Epithelial cell of esophagus (primary cell): ENCODE data around the gene TICRR.
A peak's percentile ranks its signal among the peaks of the same experiment; 100 is the strongest.

ENCODE experiments used
- DNase-seq: peaks from one replicate; pipeline ENCODE4 v3.0.0; 2010; ENCODE audit warnings: low read depth
- H3K4me3 ChIP-seq: 2 replicates; pipeline ENCODE4 v1.5.1; 2011; ENCODE audit warnings: mild to moderate bottlenecking, low read length, control low read depth
- TF ChIP-seq, protein P1 (sequence below): IDR thresholded peaks from 2 replicates; pipeline ENCODE4 v1.5.1; 2011; ENCODE audit warnings: low read depth, mild to moderate bottlenecking, low read length, control low read depth, inconsistent platforms; ENCODE audit not compliant: insufficient read depth; ENCODE audit errors: missing control alignments

The TICRR gene

DNA sequence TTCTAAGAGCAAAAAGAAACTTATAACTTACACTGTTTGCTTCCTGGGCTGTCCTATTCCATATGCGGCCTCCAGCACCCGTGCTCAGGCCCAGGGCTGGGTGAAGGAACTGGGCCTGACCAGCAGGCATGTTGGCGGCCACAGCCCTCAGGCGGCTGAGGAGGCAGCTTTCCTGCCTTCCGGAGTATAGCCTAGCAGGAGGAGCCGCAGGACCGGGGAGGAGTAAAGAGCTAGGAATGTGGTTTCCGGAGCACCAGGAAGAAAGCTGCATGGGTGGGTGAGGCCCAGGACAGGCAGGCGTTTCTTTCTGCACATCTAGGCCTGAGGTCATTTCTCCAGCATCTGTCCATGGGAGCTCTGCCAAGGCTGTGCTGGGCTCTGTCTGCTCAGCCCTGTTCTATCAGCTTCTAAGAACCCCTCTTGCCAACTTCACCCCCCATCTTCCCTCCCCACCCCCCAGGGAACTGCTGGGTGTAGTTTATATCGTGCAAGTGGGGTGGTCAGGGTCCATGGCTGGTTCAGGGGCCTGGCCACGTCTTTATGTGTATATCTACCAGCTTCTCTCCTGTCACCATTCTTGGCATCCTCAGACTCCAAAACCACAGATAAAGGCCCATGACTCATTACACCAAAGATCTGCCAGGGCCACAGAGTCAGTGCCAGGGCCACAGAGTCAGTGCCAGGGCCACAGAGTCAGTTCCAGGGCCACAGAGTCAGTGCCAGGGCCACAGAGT lies 87.8 kb downstream of the TICRR start:
- no peak overlapping the region for H3K4me3 ChIP-seq
- peak; percentile 81 for DNase-seq
- TF ChIP-seq, protein P1, sequence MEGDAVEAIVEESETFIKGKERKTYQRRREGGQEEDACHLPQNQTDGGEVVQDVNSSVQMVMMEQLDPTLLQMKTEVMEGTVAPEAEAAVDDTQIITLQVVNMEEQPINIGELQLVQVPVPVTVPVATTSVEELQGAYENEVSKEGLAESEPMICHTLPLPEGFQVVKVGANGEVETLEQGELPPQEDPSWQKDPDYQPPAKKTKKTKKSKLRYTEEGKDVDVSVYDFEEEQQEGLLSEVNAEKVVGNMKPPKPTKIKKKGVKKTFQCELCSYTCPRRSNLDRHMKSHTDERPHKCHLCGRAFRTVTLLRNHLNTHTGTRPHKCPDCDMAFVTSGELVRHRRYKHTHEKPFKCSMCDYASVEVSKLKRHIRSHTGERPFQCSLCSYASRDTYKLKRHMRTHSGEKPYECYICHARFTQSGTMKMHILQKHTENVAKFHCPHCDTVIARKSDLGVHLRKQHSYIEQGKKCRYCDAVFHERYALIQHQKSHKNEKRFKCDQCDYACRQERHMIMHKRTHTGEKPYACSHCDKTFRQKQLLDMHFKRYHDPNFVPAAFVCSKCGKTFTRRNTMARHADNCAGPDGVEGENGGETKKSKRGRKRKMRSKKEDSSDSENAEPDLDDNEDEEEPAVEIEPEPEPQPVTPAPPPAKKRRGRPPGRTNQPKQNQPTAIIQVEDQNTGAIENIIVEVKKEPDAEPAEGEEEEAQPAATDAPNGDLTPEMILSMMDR = no peak

DNA sequence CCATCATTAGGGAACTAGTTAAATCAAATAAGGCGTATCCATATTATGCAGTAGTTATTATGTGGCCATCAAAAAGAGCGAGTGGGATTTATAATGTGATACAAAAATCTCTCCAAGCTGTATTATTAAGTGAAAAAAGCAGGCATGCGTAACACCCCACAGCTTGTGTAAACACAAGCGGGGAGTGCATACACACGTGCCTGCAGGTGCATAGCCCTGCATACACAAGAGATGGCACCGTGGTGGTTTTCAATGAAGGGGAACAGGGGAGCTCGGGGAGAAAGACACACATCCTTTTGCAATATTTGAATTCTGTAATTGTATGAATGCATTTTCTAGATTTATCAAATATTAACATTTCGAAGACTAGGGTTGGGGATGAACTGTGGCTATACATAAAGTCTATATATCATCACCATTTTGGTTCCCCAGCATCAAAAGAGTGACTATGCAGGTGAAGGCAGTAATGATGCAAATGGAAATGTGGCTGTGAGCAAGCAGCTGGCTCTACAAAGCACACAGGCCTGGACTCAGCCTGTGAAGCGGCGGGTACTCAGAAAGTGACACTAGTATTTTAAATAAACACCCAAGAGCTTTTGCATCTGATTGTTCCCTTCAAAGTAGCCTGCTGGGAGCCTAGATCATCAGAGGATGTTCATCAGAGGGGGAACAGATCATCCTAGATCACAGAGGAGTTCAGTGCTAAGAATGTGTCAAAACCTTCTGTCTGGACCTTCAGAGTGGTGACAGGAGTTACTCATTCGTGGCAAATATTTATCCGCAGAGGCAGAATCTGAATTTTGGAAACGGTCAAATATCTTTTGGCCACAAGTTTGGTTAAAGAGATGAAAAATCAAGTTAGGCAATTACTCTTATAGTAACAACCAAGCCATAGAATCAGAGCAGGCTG lies 89.4 kb downstream of the TICRR start:
- no peak for DNase-seq
- TF ChIP-seq, protein P1 = no peak
- no peak overlapping the region for H3K4me3 ChIP-seq

DNA sequence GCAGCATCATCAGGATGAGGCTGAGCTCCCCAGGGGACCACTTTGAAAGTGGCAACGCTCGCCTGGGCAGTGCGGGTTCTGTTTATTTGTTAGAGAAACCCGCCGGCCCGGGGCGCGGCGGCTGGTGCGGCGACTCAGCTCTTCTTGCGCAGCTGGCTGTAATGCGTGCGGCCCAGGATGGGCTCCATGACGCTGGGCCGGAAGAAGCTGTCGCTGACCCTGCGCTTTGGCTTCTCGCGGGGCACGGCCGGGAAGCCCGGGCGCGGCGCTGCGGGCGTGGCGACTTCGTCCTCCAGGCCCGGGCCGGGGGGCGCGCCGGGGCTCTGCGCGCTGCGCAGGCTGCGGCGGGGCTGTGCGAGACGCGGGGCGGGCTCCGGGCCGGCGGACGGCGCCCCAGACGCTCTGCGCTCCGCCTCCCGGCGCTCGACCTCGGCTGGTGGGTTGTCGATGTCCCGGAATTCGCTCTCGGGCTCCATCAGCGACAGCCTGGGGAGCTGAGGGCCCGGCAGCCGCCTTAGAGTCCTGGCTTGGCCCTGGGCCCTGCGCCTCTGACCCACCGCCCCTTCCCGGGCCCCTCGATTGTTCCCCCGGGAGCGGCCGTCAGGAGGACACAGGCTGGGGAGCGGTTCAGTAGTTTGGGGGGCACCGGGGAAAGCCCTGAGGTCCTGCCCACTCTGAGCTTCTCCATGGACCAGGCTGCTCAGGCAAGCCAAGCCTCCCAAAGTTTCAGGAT lies 90.3 kb downstream of the TICRR start:
- peak overlapping the region; percentile 34 for H3K4me3 ChIP-seq
- peak; percentile 41 for DNase-seq
- TF ChIP-seq, protein P1 = no peak

DNA sequence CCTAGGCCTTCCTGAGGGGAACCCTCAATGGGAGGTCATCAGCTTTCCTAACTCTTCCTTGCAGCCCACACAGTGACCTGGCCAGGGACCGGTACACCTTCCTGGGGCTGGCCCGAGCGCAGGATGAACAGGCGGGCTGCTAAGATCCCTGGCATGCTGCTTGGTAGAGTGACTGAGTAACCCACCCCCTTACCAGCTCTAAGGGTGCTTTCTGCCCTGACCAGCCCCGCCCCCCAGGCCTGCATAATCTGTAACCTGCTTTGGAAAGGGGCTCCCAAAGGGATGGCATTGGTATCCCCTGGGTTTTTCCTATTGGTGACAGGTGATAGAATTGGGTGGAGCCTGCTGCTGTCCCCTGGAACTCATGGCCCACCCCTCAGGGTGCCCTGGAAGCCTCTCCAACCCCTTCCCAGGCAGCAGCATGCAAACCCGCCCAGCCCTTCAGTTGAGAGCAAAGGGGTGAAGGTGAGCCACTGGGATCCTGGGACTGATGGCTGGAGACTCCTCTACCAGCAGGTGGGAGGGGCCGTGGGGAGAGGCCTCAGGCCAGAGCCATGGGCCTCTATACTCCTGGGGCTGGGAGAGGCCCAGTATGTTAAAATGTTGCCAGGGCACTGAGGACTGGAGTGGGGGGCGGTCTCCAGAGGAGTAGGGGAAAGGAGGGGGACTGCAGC lies 91.1 kb downstream of the TICRR start:
- DNase-seq = no peak
- H3K4me3 ChIP-seq = no peak overlapping the region
- TF ChIP-seq, protein P1 = no peak

DNA sequence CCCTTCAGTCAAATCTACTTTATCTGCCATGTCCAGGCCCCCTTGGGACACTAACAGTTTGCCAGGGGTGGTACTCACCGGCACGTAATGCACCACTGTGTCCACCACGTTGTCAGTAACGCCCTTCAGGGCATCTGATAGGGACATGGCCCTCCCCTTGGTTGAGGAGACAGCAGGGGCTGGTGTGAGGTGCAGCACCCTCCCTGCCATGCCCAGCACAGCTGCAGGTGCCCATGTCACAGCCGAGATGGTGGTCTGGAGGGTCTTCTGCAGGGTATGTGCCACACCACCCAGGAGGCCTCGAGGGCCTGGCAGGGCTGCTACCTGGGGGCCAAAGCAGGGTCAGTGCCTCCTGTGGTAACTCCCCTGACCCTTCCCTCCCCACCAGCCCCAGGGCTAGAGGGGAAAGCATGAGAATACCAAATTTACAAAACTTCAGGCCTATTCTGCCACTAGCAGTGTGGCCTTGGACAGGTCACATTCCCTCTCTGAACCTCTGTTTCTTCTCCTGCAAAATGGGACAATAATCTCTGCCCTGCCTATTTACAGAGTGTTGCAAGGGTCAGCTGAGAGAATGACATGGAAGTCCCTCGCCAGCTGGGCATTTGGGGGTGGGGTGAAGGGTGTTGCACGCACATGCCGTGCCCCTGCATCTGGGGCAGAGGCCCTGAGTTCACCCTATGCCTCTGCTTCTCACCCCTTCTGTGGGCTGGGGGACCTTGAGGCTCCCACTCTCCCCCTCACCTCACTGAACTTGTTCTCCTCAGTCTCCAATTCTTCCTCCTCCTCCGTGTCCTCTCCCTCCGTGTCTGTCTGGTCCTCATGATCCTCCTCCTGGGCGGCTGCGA lies 91.8 kb downstream of the TICRR start:
- no peak overlapping the region for H3K4me3 ChIP-seq
- DNase-seq = no peak
- TF ChIP-seq, protein P1 = no peak

DNA sequence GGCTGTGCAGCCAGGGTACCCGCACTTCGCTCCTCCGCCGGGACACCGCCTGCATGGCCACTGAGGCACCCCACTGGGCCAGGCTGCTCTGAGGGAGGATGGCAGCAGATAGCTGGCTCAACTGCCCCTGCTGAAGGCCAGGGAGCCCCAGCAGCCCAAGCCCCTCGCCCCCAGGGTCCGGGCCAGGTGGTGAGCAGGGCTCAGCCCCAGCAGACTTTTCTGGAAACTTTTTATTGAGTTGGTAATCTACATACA lies 92.4 kb downstream of the TICRR start:
- DNase-seq = no peak

More for the DNA sequence above, 92.4 kb downstream of the TICRR start:
- TF ChIP-seq, protein P1 = no peak
- H3K4me3 ChIP-seq = no peak overlapping the region
